Measurements from ENCODE around the gene BORCS5.

BORCS5 gene

DNA sequence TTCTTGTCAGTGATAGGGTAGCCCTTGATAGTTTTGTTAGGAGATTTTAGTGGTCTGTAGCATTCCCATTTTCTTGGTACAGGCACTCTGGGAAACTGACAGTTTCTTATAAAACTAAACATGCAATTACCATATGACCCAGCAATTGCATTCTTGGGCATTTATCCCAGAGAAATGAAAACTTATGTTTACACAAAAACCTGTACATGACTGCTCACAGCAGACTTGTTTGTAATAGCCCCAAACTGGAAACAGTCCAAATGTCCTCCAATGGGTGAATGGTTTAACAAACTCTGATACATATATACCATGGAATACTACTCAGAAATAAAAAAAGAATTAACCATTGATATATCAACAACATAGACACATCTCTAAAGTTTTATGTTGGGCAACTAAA, 75.5 kb downstream of the BORCS5 start:
- no peak for DNase-seq (ENCODE audit: low read depth in 2 of 2)

DNA sequence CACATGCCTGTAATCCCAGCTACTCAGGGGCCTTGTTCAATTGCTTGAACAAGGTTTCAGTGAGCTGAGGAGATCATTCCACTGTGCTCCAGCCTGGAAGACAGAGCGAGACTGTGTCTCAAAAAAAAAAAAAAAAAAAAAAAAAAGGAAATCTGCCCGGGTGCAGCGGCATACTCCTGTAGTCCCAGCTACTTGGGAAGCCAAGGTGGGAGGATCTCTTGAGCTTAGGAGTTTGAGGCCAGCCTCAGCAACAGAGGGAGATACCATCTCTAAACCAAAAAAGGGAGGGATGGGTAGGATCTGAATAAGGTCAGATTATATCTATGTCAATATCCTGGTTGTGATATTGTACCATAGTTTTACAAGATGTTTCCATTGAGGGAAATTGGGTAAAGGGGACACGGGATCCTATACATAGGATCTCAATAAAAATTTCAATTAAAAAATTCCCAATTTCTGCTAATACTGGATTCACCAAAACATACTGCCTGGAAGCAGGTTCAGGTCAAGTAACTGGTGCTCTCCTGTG, 76.4 kb downstream of the BORCS5 start:
- DNase-seq (ENCODE audit: low read depth in 2 of 2) = no peak

DNA sequence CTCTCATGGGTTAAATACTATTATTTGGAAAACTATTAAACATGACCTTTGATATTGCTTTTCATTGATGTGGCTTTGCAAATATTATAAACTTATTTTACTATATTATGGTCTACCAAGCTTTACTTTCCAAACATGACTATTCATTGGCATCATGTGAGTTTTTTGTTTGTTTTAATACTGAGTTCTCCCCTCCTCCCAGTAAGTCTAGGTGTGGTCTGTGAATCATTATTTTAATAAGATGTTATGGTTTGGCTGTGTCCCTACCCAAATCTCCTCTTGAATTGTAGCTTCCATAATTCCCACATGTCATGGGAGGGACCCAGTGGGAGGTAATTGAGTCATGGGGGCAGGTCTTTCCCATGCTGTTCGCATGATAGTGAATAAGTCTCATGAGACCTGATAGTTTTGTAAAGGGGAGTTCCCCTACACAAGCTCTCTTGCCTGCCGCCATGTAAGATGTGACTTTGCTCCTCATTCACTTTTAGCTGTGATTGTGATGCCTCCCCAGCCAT, 80.0 kb downstream of the BORCS5 start:
- DNase-seq (ENCODE audit: low read depth in 2 of 2) = no peak

DNA sequence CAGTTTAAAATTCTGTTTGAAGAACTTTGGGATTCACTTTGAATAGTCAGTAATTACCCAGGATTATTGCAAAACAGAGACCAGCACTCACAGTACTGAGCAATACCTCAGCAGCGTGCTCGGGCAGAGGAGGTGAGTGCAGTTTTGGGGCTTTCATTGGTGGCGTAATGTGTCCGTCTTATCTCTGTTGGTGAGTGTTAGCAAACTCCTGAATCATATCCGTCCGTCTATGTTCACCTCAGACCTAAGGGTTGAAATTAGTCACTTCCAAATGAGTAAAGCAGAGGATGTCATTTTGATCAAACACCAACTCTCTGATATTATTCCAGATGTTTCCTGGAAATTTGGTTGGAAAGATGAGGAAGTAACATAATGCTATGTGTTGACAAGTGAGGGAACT, 82.8 kb downstream of the BORCS5 start:
- DNase-seq (ENCODE audit: low read depth in 2 of 2) = peak; percentile 55 to 79

DNA sequence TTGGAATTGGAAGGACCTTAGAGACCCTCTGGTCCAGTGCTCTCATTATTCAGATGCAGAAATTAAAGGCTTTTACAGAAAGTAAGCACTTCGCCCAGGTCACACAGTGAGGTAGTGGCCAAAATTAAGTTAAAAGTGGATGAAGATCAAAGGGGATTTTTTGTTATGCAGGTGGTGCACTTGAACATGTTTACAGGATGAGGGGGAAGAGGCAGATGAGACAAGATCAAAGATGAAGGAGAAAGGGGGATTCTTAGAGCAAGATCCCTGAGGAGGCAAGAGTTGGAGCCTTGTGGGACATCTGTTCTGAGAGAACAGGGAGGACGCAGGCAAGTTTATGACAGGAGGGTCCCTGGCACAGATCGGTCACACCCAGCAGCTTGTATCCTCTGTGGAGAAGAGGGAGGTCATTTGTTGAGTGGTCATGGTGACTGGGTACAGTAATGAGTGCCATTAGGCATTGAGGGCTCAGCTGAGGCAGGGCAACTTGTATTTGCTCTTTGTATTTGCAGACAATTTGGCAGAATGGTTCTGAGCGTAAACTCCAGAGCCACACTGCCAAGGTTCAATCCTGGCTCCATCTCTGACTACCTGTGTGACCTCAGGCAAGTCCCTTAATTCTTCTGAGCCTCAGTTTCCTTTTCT, 84.0 kb downstream of the BORCS5 start:
- no peak for DNase-seq (ENCODE audit: low read depth in 2 of 2)

DNA sequence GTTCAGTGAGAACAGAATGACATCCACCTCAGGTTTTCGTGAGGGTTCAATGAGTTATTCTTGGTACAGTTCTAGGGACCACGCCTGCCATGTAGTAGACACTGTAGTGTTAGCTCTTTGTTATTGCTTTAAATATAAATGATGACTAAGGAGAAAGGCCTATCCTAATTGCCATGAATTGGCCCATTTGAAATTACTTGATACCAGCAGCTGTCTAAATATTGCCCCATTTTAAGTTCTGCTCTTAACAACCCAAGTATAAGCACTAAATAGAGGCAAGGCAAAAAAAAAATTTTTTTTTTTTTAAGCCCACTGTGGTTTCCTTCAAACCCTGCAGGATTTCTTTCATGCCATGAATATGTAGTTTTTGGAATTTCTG, 84.5 kb downstream of the BORCS5 start:
- DNase-seq (ENCODE audit: low read depth in 2 of 2) = no peak

- DNase-seq (ENCODE audit: low read depth in 2 of 2) = peak; percentile 44 to 46
These were observed 85.1 kb downstream of the BORCS5 start for GRCh38 chr12:12441843-12442461.

- DNase-seq (ENCODE audit: low read depth in 2 of 2) = no peak
These were observed 85.7 kb downstream of the BORCS5 start for GRCh38 chr12:12442548-12443071.

- no peak for DNase-seq (ENCODE audit: low read depth in 2 of 2)
These were observed 86.6 kb downstream of the BORCS5 start for GRCh38 chr12:12443431-12443878.

- DNase-seq (ENCODE audit: low read depth in 2 of 2) = no peak
These were observed 88.4 kb downstream of the BORCS5 start for GRCh38 chr12:12445165-12445881.

DNA sequence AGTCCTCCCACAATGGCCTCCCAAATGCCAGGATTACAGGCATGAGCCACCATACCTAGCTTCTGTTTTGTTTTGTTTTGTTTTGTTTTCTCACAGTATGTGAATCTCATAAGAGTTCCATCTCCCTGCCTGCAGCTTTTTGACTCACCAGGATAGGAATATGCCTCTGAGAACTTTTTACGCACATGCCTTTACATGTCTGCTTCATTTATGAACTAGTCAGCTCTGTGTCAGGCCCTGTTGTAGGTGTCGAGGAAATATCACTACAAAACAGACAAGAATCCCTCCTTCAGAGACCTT, 89.0 kb downstream of the BORCS5 start:
- DNase-seq (ENCODE audit: low read depth in 2 of 2) = no peak

DNA sequence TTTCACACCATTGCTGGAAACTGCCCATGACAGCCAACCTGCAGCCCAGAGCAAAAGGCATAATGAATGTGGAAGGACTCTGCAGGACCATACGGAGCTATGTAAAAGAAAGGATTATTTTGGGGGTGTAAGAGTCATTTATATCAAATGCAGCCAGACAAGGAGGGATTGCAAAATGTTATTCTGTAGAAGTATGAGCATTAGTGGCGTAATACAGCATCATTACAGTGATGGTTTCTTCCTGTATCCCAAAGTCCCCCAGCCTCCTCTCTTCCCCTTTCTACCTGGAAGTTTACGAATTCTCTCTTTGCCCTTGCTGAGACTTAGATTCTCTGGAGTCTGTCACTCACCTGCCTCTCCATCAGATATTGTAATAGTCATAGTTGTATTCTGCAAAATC, 89.9 kb downstream of the BORCS5 start:
- no peak for DNase-seq (ENCODE audit: low read depth in 2 of 2)

- DNase-seq (ENCODE audit: low read depth in 2 of 2) = no peak
These were observed 90.4 kb downstream of the BORCS5 start for GRCh38 chr12:12447236-12447635.

DNA sequence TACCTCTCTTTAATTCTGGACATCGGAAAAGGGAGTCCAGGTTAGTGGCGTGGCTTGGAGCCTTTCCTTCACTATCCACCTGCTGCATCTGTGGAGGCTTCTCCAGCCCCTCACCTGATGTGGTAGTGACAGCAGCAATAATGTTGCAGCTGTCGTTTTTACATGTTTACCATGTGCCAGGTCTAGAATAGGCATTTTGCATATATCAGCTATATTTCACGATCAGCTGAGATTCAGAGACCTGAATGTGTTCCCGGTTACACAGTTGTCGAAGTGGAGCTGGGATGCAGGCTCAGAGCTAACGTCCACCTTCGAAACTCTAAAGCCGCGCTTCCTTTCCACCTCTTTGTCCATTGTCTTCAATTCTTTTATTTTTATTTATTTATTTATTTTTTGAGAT, 91.0 kb downstream of the BORCS5 start:
- DNase-seq (ENCODE audit: low read depth in 2 of 2) = no peak

GRCh38 chr12:12449533-12450025, 92.7 kb downstream of the BORCS5 start:
- no peak for DNase-seq (ENCODE audit: low read depth in 2 of 2)

DNA sequence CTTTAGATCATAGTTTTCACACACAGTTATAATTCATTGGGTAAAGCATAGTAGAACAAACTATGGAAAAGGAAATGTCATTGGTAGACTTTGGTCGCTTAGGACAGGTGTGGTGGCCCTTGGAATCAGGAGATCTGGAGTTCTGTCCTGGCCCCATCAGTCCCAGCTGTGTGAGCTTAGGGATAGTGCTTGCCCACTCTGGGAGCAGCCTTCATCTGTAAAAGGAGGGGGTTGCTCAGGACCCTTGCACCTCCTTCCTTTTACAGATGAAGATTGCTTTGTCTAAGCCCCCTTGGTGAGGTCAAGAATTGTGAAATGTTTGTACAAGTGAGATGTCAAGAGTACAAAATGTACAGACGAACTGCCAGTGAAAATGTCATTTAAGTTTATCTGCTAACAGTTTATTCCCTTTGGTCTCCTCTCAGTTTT, 93.2 kb downstream of the BORCS5 start:
- no peak for DNase-seq (ENCODE audit: low read depth in 2 of 2)

DNA sequence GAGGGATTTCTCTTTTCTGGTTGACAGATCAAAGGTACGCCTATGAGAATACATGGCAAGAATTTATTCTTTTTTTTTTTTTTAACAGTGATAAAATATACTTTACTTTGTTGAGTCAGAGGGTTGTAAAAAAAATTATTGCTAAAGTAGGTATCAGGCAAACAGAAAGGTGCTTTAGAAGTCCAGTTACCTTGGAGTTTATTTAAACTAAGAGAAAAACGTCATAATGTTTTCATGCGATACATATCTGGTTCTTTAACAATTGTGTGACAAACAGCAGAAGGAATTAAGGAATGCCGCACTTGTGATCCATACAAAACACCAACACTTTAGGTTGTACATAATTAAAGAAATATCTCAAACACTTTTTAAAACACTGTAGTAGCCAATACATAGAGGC, 94.2 kb downstream of the BORCS5 start:
- no peak for DNase-seq (ENCODE audit: low read depth in 2 of 2)

DNA sequence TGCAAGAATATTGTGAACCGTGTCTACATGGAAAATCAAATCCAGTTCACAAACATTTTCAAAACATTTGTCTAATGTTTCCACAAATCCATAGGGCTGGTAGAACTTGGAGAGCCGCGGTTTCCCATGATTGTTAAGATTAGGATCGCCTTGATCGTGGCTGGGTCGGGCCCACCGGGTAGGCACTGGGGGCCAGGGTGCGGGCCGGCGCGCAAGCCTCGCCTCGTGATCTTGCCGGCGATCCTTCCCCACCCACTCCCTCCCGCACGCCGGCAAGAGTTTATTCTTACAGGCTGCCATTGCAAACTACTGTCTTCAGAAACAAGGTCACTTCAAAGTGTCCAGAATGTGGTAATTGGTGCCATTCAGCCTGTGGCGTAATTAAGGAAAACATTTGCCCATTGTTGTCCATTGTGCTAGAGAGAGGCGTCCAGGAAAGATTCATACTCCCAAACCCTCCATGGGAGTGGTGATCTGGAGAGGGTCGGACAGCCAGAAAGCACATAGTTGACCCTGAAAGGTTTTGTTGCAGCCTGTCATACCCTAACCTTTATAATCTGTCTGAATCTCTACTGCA, 95.5 kb downstream of the BORCS5 start:
- no peak for DNase-seq (ENCODE audit: low read depth in 2 of 2)

GRCh38 chr12:12453635-12454034, 96.8 kb downstream of the BORCS5 start:
- no peak for DNase-seq (ENCODE audit: low read depth in 2 of 2)

GRCh38 chr12:12454315-12454714, 97.4 kb downstream of the BORCS5 start:
- no peak for DNase-seq (ENCODE audit: low read depth in 2 of 2)

- DNase-seq (ENCODE audit: low read depth in 2 of 2) = no peak
These were observed 99.8 kb downstream of the BORCS5 start for GRCh38 chr12:12456637-12457036.

Data from stimulated activated CD8-positive, alpha-beta memory T cell treated with anti-CD3 and anti-CD28 coated beads, Interleukin-15, amount 100 ng/mL, for 48 hours (primary cell).